Tibial nerve (tissue), 3 donors: ENCODE results near the gene LRTM2.

Experiments
- CTCF ChIP-seq, 5 experiments: fragments of 200-600 bp in 3 of 5; fragments of 450-650 bp in 2 of 5; sonication (generic) in 3 of 5; IDR thresholded peaks; one replicate each; pipeline ENCODE4 v1.5.1; 2016 to 2019; ENCODE audit warnings: antibody characterized with exemption in 5 of 5, mild to moderate bottlenecking in 3 of 5, moderate library complexity in 2 of 5
- POLR2A ChIP-seq, 2 donors: fragments of 450-650 bp; IDR thresholded peaks; one replicate each; pipeline ENCODE4 v1.6.1; 2017; ENCODE audit warnings: antibody characterized with exemption in 2 of 2, mild to moderate bottlenecking in 2 of 2, moderate library complexity in 2 of 2

GRCh38 chr12:1795785-1796514 lies 24.4 kb upstream of the LRTM2 start:
- peak; percentile 96 to 100 (median 99) for TF ChIP-seq CTCF (IDR thresholded peaks at IDR 0.05)
- TF ChIP-seq POLR2A (IDR thresholded peaks at IDR 0.05) = peak; percentile 86 to 92
